ENCODE measurements around the gene INPP5A. TPM values are rescaled to one million over a fixed set of nuclear protein-coding genes. Genes with fewer than 3 reads are reported as not detected.

Gene INPP5A
- total RNA-seq, 4 donors from 2014 or later: 16.9 to 58.2 (median 29.5) TPM

DNA sequence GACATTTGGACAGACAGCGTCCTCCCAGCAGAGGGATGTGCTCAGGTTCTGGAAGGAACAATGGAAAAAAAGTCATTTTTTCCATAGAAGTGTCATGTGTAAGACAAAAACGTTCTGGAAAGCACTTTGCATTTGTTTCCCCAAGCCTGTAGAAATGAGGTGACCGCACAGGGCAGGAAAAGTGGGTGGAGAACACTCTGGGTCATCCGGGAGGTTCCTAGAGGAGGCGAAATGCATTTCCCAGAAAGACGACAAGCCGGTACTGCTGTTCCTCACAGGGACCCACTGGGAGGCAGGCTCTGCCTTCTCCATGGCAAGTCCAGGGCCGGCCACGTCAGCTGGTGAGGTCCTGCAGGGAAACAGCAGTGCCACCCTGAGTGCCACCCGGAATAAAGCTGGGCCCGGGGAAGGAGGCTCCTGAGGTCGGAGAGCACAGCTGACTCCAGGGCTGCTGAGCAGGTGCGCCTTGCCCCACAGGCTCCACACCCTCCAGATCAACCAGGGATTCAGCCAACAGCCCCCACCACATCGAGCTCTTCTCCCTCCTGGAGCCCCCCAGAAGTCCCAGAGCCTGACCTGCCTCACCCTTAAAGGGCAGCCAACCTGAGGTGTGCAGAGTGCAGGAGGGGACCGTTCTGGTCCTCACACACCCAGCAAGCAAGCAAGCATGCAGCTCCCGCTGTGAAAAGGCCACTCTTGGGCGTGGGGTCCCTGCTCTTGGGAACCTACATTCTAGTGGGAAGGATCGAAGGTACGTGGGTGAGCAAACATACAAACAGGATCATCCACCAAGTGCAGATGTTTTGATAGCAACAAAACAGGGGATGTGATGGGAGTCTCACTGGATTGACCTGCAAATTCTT, 28.8 kb upstream of the INPP5A start:
- Histone ChIP-seq H3K4me1 (peaks cover 0 to 24% (median 4%) of the 10 kb centered on the region in 3 donors), H3K4me3 (no peak overlapping the region), H3K36me3 (no peaks in the 10 kb centered on the region), H3K27ac (peak overlapping the region in 3 of 4 donors; percentile 56 to 63 (median 59)), H3K27me3 (no peaks in the 10 kb centered on the region), H3K9me3 (no peaks in the 10 kb centered on the region)
- TF ChIP-seq, protein P1, sequence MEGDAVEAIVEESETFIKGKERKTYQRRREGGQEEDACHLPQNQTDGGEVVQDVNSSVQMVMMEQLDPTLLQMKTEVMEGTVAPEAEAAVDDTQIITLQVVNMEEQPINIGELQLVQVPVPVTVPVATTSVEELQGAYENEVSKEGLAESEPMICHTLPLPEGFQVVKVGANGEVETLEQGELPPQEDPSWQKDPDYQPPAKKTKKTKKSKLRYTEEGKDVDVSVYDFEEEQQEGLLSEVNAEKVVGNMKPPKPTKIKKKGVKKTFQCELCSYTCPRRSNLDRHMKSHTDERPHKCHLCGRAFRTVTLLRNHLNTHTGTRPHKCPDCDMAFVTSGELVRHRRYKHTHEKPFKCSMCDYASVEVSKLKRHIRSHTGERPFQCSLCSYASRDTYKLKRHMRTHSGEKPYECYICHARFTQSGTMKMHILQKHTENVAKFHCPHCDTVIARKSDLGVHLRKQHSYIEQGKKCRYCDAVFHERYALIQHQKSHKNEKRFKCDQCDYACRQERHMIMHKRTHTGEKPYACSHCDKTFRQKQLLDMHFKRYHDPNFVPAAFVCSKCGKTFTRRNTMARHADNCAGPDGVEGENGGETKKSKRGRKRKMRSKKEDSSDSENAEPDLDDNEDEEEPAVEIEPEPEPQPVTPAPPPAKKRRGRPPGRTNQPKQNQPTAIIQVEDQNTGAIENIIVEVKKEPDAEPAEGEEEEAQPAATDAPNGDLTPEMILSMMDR (IDR thresholded peaks at IDR 0.05): peak in 1 of 6 experiments; percentile 28
- TF ChIP-seq POLR2A (IDR thresholded peaks at IDR 0.05): no peak
- WGBS, 2 donors: 60 to 72% methylated on average over 10 to 12 of the region's 19 CpGs
- intact Hi-C loops (cut with DNase I): no loop called here
- DNase-seq: no peak

DNA sequence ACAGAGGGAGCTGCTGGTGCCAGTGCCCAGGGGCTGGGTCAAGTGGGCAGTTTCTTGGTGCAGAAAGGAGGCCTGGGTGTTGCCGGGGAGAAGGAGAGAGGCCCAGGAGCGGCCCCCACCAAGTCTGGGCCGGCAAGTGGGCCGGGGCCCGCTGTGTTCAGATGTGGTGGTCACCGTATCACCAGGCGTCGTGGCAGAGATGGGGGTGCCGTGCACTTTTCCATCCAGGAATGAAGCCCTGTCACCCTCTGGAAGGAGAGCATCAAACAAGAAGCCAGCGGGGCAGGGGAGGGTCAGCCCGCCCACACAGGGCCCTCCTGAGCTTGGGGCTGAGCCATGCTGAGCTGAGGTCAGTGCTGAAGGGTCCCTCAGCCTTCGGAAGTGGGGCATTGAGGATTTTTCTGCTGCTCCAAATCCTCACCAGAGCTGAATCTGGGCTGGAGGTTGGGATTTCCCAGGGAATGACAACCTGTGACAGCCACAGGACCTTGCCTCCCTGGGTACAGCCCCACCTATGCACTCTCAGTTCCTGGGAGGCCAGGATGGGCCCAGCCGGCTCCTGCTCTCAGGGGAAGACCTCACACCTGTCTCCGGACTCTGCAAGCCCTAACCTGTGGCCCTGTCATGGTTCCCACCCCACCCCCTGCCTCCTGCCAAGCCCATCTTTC, 27.9 kb upstream of the INPP5A start:
- no peak overlapping the region for H3K27ac ChIP-seq
- no peaks in the 10 kb centered on the region for H3K9me3 ChIP-seq
- TF ChIP-seq POLR2A (IDR thresholded peaks at IDR 0.05): no peak
- TF ChIP-seq, protein P1 (IDR thresholded peaks at IDR 0.05): no peak
- H3K4me3 ChIP-seq: no peak overlapping the region
- intact Hi-C loops (cut with DNase I): no loop called here
- no peaks in the 10 kb centered on the region for H3K27me3 ChIP-seq
- no peaks in the 10 kb centered on the region for H3K36me3 ChIP-seq
- H3K4me1 ChIP-seq: peaks cover 0 to 24% (median 4%) of the 10 kb centered on the region in 3 donors
- 30 to 83% methylated on average over 2 to 3 of the region's 14 CpGs for WGBS, 2 donors
- no peak for DNase-seq

DNA sequence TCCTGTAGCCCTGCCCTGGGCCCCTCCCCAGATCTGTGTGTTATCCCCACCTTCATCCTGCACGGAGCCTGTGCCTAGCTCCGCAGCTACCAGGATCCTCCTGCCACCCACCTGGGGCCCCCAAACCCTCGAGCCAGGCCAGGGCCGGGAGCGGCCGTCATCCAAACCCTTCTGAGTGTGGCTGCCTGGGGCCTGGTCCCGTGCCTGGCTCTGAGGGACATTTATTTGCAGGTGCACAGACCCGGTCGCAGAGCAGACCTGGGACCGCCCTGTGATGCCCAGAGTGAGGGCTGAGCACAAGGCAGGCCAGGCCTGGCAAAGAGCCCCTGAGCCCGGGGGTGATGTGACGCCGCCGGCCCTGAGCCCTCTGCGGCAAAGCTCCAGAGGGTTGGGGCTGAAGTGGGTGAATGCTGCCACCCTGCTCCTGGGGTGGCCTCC, 27.4 kb upstream of the INPP5A start:
- no peak overlapping the region for H3K27ac ChIP-seq
- intact Hi-C loops (cut with DNase I): no loop called here
- H3K27me3 ChIP-seq: no peaks in the 10 kb centered on the region
- no peaks in the 10 kb centered on the region for H3K9me3 ChIP-seq
- WGBS, 2 donors: 20% methylated on average over 1 of the region's 15 CpGs; no CpG with 5 or more reads in 1 of the 2 donors
- no peaks in the 10 kb centered on the region for H3K36me3 ChIP-seq
- H3K4me1 ChIP-seq: peaks cover 0 to 29% (median 4%) of the 10 kb centered on the region in 3 donors
- H3K4me3 ChIP-seq: no peak overlapping the region
- TF ChIP-seq POLR2A (IDR thresholded peaks at IDR 0.05): no peak
- TF ChIP-seq, protein P1 (IDR thresholded peaks at IDR 0.05): no peak
- DNase-seq: no peak

DNA sequence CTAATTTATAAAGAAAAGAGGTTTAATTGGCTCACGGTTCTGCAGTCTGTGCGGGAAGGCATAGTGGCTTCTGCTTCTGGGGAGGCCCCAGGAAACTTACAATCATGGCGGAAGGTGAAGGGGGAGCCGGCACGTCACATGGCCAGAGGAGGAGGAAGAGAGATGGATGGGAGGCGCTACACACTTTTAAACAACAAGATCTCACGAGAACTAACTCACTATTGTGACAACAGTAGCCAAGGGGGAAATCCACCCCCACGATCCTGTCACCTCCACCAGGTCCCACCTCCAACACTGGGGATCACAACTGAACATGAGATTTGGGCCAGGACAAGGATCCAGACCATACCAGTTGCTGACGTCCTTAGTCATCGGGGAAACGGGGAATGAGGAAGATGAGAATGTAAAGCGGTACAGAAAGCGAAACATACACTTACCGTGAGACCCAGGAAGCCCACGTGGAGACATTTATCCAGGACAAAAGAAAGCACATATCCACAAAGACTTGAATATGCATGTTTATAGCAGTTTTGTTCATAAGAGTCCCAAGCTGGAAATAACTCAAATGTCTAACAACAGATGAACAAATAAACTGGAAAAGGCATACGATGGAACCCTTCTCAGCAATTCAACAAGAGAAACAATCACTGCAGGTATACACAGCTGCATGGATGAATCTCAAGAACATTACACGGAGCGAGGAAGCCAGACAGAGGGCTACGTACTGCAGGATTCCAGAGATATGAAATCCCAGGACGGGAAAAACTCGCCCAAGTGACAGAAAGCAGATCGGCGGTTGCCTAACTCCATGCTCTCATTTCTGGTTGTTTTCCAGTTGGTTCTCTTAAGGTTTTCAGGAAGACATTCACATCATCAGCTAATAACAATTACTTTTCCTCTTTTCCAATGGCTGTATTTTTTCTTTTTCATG, 26.2 kb upstream of the INPP5A start:
- H3K4me1 ChIP-seq: peaks cover 0 to 39% (median 10%) of the 10 kb centered on the region in 3 donors
- H3K4me3 ChIP-seq: no peak overlapping the region
- no peaks in the 10 kb centered on the region for H3K27me3 ChIP-seq
- H3K27ac ChIP-seq: no peak overlapping the region
- 81 to 83% methylated on average over 23 of the region's 23 CpGs for WGBS, 2 donors
- intact Hi-C loops (cut with DNase I): no loop called here
- DNase-seq: no peak
- no peaks in the 10 kb centered on the region for H3K9me3 ChIP-seq
- H3K36me3 ChIP-seq: no peaks in the 10 kb centered on the region
- TF ChIP-seq, protein P1 (IDR thresholded peaks at IDR 0.05): no peak
